OCI-LY1 (cell line): ENCODE data around the gene ASH1L.

ENCODE experiments used
- CTCF ChIP-seq: fragments of 200-600 bp; sonication (generic), shearing (Covaris generic); IDR thresholded peaks from 2 replicates; pipeline ENCODE4 v1.5.1; 2017; ENCODE audit warnings: mild to moderate bottlenecking, antibody characterized with exemption, low read length, moderate library complexity, mixed read lengths
- EZH2 ChIP-seq: fragments of 200-600 bp; sonication (generic), shearing (Covaris generic); IDR thresholded peaks from 2 replicates; pipeline ENCODE4 v1.8.0; 2017; ENCODE audit warnings: borderline replicate concordance, mixed run types, mild to moderate bottlenecking, antibody characterized with exemption, low read length, moderate library complexity, mixed read lengths

- no peak for TF ChIP-seq CTCF
- no peak for TF ChIP-seq EZH2
These were observed 53.5 kb downstream of the ASH1L start for GRCh38 chr1:155509064-155509463.
